Measurements from ENCODE around the gene KRTAP21-2.
"Not testable (repeated sequence)": the region's sequence is repeated elsewhere in the genome, so short reads cannot be mapped to it uniquely, and the experiment has no call there.

KRTAP21-2 gene

GRCh38 chr21:30747159-30747558 lies at the start of gene KRTAP21-2:
Gene KRTAP21-2 (minus strand): TSS chr21:30747259. CDS start chr21:30747202, 57 bp downstream.
- no peak for DNase-seq (ENCODE audit: low read depth in 3 of 3)

DNA sequence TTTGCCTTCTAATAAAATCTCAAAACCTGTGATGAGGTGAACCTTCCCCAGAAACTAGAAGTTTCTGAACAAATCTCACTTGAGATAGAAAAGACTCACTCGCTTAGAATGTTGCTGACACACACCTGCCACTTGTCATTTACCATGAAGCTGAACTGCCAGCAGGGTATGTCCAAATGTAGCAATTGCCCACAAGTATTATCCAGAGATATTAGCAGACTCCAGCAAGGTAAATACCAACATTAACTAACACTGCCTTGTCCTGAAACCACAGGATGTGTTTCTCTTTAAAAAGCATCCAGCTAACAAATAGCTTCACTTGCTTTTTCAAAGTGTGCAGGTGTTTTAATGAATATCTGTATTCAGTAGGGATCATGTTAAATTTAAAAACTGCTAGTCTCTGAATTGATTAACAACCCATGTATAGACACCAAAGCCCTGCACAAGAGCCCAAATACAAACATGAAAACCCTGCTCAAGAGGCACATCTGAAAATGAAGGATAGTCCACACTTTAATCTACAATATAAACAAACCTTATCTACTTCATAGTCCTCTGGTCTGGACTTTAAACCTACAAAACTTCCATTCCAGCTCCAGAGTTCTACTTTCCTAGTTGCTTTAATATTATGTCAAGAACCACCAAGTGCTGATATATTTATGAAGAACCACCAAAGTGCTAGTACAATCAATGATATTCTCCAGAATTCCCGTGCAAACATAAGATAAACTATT lies 46.7 kb upstream of the KRTAP21-2 start:
- no peak for DNase-seq (ENCODE audit: low read depth in 3 of 3)

GRCh38 chr21:30779249-30779648 lies 32.2 kb upstream of the KRTAP21-2 start:
- DNase-seq (ENCODE audit: low read depth in 3 of 3), result no peak

GRCh38 chr21:30769724-30770431 lies 22.8 kb upstream of the KRTAP21-2 start:
- DNase-seq (ENCODE audit: low read depth in 3 of 3), result no peak

DNA sequence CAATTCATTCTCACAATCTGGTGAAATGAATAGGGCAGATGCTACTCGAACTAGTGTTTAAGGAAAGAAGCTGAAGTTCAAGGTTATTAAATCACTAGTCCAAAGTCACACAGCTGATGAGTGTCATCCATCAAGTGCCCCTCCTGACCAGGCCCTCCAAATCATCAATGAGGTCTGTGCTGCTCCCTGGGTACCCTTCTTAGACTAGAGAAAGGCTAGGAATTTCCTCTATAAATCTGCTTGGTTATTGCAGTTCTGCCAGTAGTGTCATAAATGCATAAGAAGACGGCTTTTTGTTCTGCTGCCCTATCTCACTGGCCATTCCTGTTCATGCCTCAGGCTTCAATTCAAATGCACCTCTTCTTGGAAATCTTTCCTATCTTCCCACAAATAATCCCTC lies 13.7 kb upstream of the KRTAP21-2 start:
- DNase-seq (ENCODE audit: low read depth in 3 of 3), result no peak

GRCh38 chr21:30758306-30758705 lies 11.2 kb upstream of the KRTAP21-2 start:
- DNase-seq (ENCODE audit: low read depth in 3 of 3), result no peak

DNA sequence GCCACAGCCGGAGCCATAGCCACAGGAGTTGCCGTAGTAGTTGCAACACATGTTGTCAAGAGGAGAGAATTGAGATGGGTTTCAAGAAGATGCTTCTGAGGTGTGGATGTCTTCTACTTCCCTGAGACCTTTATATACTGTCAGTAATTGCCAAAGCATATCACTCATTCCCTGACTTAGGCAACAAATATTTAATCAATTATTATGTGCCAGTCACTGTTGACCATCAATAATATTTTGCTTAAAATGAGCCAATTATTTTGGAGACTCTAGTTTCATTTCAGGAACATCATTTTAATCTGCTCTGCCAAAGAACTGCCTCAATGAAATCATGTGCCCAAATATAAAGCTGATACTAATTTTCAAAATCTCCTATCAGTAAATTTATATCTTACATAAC lies 8.3 kb upstream of the KRTAP21-2 start, which contains the start of gene KRTAP21-1:
KRTAP21-1 (minus strand) TSS at position 101 of the 400 bp plus-strand sequence; CDS start at position 51, 50 bp downstream.
- not testable (repeated sequence) for DNase-seq (ENCODE audit: low read depth in 3 of 3)

DNA sequence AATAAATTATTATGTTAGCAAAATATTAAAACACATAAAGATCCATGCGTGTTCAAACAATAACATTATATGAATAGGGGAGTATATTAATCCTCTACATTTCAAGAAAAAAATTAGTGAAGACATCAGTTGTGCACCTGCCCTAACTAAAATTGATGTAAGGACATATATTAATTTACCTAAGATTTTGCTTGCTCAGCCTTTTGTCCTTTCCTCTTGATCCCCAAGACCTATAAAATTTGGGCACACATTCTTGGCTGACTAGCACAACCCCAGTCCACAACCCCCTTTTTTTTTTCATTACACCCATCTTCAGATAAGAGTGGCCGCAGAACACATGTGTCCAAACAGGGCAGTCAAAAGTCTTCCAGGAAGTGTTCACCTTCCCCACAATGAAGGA lies 6.6 kb downstream of the KRTAP21-2 start:
- DNase-seq (ENCODE audit: low read depth in 3 of 3), result no peak

GRCh38 chr21:30733026-30733425 lies 14.0 kb downstream of the KRTAP21-2 start:
- DNase-seq (ENCODE audit: low read depth in 3 of 3), result no peak

GRCh38 chr21:30726726-30727125 lies 20.3 kb downstream of the KRTAP21-2 start:
- no peak for DNase-seq (ENCODE audit: low read depth in 3 of 3)

DNA sequence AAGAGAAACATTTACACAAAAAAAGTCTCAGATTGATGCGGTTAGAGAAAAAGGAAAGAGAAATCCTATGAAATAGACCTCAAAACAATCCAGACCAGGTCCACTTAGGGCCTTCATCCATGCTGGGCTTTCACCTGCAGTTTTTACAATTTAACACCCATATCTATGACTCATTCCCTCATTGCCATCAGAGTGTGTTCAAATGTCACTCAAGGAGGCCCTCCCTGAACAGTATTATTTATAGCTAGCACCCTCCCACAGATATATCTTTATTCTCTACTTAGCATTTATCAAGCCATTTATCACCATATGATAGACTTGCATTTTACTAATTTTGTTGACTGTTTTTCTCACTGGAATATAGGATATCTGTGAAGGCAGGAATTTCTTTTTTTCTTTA lies 27.7 kb downstream of the KRTAP21-2 start:
- DNase-seq (ENCODE audit: low read depth in 3 of 3), result no peak

DNA sequence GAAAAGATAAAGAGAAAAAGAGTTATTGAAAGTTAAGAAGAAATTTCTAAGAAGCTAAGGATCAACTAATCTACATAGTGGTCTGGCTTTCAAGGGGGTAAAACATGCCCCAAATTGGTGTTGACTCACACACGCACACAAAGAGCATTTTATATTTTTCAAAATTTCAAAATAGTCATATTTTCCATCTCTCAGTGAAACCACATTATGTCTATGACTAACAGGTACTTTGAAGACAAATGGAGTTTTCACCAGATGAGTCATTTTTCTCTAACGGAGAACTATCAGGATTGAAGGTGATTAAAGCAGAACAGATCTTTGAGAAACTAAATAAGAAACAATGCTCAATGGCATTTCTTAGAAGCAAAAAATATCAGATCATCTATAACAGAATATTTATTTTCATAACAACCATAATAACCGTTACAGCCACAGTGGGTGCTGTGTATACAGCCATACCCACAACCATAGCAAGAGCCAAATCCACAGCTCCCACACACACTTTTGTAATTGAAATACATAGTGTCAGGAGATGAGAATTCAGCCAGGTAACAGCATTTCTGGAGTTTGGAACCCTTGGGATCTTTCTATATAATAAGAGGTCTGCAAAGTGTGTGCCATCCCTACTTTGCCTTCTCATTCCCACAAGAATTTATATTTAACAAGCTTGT lies 28.7 kb downstream of the KRTAP21-2 start, which contains the start of gene KRTAP21-3:
KRTAP21-3 (minus strand) TSS at position 539 of the 671 bp plus-strand sequence; CDS start at position 521, 18 bp downstream.
- peak in 1 of 3 experiments; percentile 11 for DNase-seq (ENCODE audit: low read depth in 3 of 3)

DNA sequence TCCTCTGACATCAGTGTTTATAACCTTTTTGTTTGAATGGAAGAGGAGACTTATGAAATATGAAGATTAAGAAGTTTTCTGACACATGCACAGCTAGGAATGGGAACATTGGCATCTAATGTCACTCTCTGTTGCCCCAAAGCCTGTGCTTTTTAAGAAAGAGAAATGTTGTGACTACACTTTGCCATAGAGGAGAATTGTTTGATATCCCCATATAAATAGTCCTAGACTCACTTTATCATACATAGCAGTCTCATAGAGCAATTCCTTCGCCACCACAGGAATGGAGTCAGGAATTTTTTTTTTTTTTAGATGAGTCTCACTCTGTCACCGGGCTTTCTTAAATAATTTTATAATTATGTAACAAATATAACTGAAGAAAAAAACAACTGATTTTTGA lies 30.0 kb downstream of the KRTAP21-2 start:
- DNase-seq (ENCODE audit: low read depth in 3 of 3), result no peak

- no peak for DNase-seq (ENCODE audit: low read depth in 3 of 3)
These were observed 32.1 kb downstream of the KRTAP21-2 start for GRCh38 chr21:30714946-30715345.

DNA sequence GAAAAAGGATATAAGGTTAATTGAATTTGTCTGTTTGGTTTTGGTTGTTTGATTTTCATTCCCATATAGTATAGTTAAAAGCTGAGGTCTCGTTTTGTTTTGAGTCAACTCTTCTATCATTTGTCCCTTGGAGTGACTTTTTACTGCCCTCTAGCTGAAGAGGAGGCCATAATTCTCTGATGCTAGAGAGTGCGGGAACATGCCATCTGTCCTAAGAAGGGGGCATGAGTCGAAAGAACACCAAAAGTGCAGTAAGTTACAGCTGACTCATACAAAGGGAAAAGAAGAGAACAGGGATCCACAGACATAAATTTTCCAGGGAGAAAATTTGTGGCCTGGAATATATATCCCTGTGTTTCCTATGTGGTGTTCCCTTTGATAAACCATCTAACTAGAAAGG lies 32.6 kb downstream of the KRTAP21-2 start:
- DNase-seq (ENCODE audit: low read depth in 3 of 3), result no peak

DNA sequence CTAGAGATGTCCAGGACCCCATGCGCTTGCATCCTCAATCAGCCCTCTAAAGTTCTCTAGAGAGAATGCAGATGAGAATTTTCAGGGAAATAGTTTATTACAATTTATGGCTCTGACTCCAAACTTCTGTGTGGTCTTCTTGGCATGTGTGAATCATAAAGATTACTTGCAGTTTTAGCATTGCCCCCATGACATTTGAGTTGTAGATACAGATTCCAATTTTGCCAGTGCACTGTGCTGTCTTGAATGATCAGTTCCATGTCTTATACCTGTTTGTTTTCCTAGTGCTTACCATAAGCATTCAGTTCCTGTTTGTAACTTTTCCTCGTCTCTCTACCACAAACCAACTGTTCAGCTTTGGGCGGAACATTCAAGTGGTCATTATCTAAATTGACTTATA lies 33.3 kb downstream of the KRTAP21-2 start:
- DNase-seq (ENCODE audit: low read depth in 3 of 3), result no peak

DNA sequence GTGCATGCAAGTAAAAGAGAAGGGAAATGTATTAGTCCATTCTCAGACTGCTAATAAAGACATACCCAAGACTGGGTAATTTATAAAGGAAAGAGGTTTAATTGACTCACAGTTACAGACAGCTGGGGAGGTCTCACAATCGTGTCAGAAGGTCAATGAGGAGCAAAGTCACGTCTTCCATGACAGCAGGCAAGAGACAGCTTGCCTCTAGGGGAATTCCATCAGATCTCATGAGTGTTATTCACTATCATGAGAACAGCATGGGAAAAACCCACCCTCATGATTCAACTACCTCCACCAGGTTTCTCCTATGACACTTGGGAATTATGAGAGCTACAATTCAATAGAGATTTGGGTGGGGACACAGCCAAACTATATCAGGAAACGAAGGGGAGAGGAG lies 36.6 kb downstream of the KRTAP21-2 start:
- peak in 2 of 3 experiments; percentile 7 to 40 for DNase-seq (ENCODE audit: low read depth in 3 of 3)

DNA sequence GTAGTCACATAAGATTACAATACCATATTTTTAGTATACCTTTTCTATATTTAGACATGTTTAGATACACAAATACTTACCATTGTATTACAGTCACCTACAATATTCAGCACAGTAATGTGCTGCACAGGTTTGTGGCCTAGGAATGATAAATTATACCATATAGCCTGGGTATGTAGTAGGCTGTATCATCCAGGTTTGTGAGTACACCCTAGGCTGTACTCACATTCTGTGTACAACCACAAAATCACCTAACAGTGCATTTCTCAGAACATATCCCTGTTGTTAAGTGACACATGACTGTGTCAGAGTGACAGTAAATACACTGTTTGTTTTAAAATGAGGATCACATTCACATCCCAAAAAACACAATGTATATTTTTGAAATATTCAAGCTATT lies 39.6 kb downstream of the KRTAP21-2 start:
- DNase-seq (ENCODE audit: low read depth in 3 of 3), result no peak

All from stimulated activated CD4-positive, alpha-beta T cell treated with anti-CD3 and anti-CD28 coated beads, TNF-alpha, amount 100 ng/mL, for 24 hours (primary cell).